Upper lobe of right lung (tissue), 1 donor: ENCODE data around the gene DYNLRB1. TPM values are rescaled to one million over a fixed set of nuclear protein-coding genes. Genes with fewer than 3 reads are reported as not detected.
A peak's percentile ranks its signal among the peaks of the same experiment; 100 is the strongest.

Experiments used
- ATAC-seq: fragments of 200-7000 bp; cut with Tn5 transposase; one replicate; pipeline ENCODE4 v1.9.1; 2020; ENCODE audit warnings: mild to moderate bottlenecking, moderate library complexity
- DNase-seq: peaks from one replicate; pipeline ENCODE4 v3.0.0-alpha.2; 2020
- H3K27ac ChIP-seq: fragments of 200-600 bp; one replicate; pipeline ENCODE4 v1.8.0; 2022
- H3K27me3 ChIP-seq: fragments of 200-600 bp; one replicate; pipeline ENCODE4 v1.8.0; 2022; ENCODE audit warnings: mild to moderate bottlenecking
- H3K36me3 ChIP-seq: fragments of 200-600 bp; one replicate; pipeline ENCODE4 v1.8.0; 2022
- H3K4me1 ChIP-seq: fragments of 200-600 bp; one replicate; pipeline ENCODE4 v1.8.0; 2022
- H3K4me3 ChIP-seq: fragments of 200-600 bp; one replicate; pipeline ENCODE4 v1.8.0; 2022; ENCODE audit warnings: mild to moderate bottlenecking
- H3K9me3 ChIP-seq: fragments of 200-600 bp; one replicate; pipeline ENCODE4 v1.8.0; 2022
- CTCF ChIP-seq: fragments of 200-600 bp; IDR thresholded peaks from one replicate; pipeline ENCODE4 v1.8.0; 2022; ENCODE audit warnings: antibody characterized with exemption
- intact Hi-C: fragments of 100-400 bp; cut with DNase I; formaldehyde crosslinking; loops from one replicate; pipeline ENCODE4 v1.11.0; 2022
- total RNA-seq: library from RNA; stranded (reverse); fragmentation: NEBNext Ultra II Directional; extraction: Animal tissue kit (Norgen Biotek cat#: 25700); gene quantifications from one replicate; pipeline ENCODE4 v1.2.1, GENCODE V29; 2021
- donor health status: DM: no; HTN: yes; CAD: no; lungs with severe emphysema.

DYNLRB1 gene
- total RNA-seq, 1 donor from 2014 or later: 146 TPM

DNA sequence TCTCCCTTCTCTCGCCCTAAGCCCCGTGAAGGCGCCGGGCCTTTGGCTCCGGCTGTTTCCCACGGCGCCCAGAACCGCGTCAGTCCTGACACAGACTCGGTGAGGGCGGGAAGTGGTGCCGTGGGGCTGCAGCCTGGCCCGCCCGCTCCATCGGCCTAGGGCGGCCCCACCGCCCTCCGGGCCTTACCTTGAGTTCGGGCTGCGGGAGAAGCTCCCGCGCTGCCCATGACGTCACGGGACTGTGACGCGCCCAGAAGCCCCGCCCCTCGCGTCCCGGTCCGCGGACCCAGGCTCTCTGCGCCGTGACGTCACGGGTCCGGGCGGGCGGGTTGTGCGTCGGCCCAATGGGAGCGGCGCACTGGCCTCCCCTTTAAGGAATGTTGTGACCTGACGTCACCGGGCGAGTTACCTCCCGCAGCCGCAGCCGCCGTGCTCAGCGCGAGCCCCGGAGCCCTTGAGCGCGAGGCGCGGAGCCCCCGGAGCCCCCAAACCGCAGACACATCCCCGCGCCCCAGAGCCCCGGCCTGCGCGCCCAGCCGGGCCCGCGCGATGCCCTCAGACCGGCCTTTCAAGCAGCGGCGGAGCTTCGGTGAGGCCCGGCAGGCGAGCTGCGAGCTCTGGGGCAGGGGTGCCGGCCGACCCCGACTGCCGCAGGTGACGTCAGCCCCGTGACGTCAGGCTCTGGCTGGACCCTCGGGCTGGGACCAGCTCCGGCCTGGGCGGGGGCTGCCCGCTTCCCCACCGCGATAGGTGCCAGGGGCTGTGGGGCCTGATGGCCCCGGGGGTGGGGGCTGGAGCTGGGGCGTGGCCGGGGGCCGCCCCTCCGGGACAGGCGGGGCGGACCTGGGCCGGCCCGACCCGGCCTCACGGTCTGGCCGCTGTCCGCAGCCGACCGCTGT, 42.3 kb downstream of the DYNLRB1 start, which contains the start of gene MAP1LC3A:
Gene MAP1LC3A (plus strand): TSS at position 399 of the 899 bp plus-strand sequence. CDS start 151 bp downstream, at position 550.
- H3K9me3 ChIP-seq: no peaks in the 10 kb centered on the region
- H3K4me3 ChIP-seq: peak within 1 kb of the TSS; percentile 89
- peaks cover 8% of the 10 kb centered on the region for H3K4me1 ChIP-seq
- H3K27me3 ChIP-seq: no peaks in the 10 kb centered on the region
- DNase-seq (peak; percentile 97), ATAC-seq (peak; percentile 95)
- intact Hi-C loops: no loop called here
- H3K27ac ChIP-seq: peak within 1 kb of the TSS; percentile 94
- TF ChIP-seq CTCF: no peak
- no peaks in the 10 kb centered on the region for H3K36me3 ChIP-seq

GRCh38 chr20:34559311-34560140, 43.3 kb downstream of the DYNLRB1 start:
- no peaks in the 10 kb centered on the region for H3K36me3 ChIP-seq
- DNase-seq (no peak), ATAC-seq (no peak)
- peak overlapping the region; percentile 89 for H3K4me3 ChIP-seq
- no peaks in the 10 kb centered on the region for H3K9me3 ChIP-seq
- peaks cover 8% of the 10 kb centered on the region for H3K4me1 ChIP-seq
- H3K27ac ChIP-seq: peak overlapping the region; percentile 94
- intact Hi-C loops: no loop called here
- TF ChIP-seq CTCF: no peak
- no peaks in the 10 kb centered on the region for H3K27me3 ChIP-seq

DNA sequence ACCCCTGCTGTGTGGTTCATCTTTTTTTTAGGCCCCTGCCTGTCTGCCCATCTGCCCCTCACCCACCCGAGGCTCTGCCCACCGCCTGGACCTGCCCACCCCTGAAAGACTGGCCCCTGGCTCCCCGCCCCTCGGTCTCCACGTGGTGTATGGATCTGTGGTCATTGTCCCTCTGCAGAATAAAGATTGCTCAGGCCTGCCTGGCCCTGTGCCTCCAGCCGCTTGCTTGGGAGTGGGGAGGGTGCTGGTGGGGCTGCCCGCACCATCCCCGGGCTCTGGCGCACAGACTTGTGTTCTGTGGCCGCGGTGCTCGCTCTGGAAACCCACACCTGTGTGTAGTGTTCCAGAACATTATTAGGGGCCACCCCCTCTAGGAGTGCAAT, 43.9 kb downstream of the DYNLRB1 start:
- intact Hi-C loops: no loop called here
- H3K27me3 ChIP-seq: no peaks in the 10 kb centered on the region
- H3K4me3 ChIP-seq: no peak overlapping the region
- peaks cover 8% of the 10 kb centered on the region for H3K4me1 ChIP-seq
- TF ChIP-seq CTCF: no peak
- no peaks in the 10 kb centered on the region for H3K36me3 ChIP-seq
- DNase-seq: no peak
- ATAC-seq: no peak
- no peaks in the 10 kb centered on the region for H3K9me3 ChIP-seq
- H3K27ac ChIP-seq: no peak overlapping the region

DNA sequence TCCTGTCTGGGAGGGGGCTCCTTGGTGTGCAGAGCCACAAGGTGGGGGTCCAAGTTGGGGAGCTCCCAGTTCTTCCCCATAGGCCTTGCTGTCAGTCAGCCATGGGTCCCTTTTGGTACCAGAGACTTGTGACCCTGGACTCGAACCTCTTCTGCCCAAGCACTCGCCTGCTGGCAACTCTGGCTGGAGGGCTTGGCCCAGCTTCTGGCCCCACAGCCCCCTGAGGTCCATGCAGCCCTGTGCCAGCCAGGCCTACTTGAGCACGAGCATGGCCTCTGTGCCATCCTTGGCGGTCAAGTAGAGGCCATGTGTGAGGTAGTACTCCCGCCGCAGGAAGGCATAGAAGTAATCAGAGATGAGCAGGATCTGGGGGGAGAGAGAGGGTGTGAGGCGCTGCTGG, 44.4 kb downstream of the DYNLRB1 start:
- H3K4me3 ChIP-seq: no peak overlapping the region
- no peaks in the 10 kb centered on the region for H3K9me3 ChIP-seq
- H3K27me3 ChIP-seq: no peaks in the 10 kb centered on the region
- H3K4me1 ChIP-seq: peaks cover 8% of the 10 kb centered on the region
- no peak for DNase-seq
- ATAC-seq: no peak
- no peaks in the 10 kb centered on the region for H3K36me3 ChIP-seq
- intact Hi-C loops: no loop called here
- H3K27ac ChIP-seq: no peak overlapping the region
- no peak for TF ChIP-seq CTCF

DNA sequence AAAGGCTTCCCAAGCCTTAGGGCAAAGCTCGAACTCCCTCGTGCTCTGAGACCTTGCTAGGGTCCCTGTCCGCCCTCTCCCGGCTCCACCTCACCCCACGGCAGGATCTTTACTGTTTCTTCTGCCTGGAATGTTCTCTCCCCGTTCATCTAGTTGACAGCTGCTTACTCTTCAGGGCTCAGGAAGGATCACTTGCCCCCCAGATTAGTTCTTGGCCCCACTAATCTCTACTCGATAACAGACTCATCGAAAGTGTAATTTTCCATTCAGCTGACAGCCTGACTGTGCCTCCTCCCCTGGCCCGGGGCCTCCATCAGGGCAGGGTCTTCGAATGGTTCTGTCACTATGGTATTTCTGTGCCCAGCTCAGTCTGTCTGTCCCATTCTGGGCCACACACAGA, 45.4 kb downstream of the DYNLRB1 start:
- intact Hi-C loops: no loop called here
- Histone ChIP-seq H3K4me1 (peaks cover 8% of the 10 kb centered on the region), H3K27me3 (no peaks in the 10 kb centered on the region), H3K9me3 (no peaks in the 10 kb centered on the region), H3K27ac (no peak overlapping the region), H3K4me3 (no peak overlapping the region), H3K36me3 (no peaks in the 10 kb centered on the region)
- DNase-seq: no peak
- no peak for TF ChIP-seq CTCF
- ATAC-seq: no peak
